HG03097 (cell line): ENCODE measurements around the gene MRPL20.
"Not testable (repeated sequence)": the region's sequence is repeated elsewhere in the genome, so short reads cannot be mapped to it uniquely, and the experiment has no call there.

Source experiments
- ATAC-seq: cut with Tn5 transposase; IDR thresholded peaks from one replicate; pipeline ENCODE4 v1.9.1; 2021; ENCODE audit not compliant: unreplicated experiment, low FRiP score

MRPL20 gene

DNA sequence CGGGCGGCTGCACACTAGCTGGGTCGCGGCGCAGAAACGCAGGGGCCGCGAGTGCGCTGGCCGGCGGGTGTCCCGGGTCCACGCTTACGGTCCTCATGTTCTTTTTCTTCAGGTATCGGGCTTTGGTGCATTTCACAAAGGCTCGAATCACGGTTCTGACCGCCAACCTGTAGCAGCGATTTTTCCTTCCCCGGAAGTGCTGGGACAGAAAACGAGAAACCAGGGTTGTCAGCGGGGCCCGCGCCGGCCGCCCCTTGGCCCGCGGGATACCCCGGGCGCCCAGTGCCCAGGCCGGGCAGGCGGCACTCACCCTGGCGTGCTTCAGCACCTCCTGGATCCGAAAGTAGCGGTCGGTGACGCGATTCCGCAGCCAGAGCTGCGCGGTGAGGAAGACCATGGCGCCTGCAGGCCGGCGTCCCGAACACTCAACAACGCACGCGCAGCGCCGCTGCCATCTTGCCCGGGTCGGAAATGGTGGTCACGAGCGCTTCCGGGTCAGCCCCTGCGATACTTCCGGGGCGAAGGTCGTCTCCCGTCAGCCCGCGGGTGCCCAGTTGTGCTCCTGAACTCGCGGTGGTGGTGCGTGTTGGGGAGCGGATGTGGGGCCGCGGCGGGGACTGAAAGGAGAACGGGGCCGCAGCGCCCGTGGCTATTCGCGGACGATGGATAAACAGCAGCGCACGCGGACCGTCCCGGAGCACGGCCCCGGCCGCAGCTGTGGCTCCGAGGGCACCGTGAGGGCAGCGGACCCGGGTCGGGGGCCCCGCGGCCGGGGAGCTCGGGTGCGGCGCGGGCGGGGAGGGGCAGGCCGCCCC is at the start of gene MRPL20:
Gene MRPL20, minus strand, starts transcription at position 473 of the 815 bp plus-strand sequence. Its CDS starts 76 bp downstream, at position 397.
- peak; percentile 82 for ATAC-seq

DNA sequence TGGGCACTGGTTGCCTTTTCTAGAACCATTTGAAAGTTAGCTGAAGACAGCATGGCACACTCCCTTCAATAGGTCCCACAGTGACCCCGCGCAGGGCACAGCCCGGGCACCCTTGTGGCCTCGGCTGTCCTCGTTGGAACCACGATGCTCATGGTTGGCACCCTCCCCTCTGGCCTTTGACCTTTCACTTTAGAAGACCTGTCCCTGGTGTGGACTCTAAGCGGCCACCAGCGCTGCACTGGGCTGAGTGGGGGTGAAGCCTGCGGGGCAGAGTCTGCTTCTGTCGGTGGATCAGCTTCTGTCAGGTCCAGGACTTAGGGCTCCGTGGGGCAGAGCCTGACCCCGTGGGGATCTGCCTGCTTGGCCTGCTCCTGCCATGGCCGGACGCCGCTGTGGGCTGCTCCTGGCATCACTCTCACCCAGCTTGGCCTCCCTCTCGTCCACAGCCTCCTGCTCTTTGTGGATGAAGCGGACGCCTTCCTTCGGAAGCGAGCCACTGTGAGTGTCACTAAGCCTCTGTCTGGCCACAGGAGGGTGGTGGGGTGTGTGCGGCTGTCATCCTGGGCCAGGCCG is 49.7 kb upstream of the MRPL20 start:
- ATAC-seq = not testable (repeated sequence)

DNA sequence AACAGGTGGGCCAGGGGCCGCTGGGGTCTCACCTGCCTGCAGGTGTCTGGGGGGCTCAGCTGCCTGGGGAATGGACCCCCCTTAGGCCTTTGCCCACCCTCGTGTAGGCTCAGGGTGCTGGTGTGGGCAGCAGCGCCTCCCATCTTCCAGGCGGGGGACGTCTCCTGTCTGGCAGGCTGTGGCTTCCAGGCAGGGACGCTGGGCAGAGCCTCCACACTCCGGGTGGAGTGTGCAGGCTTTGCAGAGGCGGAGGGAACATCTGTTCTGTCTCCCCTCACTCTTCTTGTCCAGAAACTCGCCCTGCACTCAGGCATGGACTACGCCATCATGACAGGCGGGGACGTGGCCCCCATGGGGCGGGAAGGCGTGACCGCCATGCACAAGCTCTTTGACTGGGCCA is 48.8 kb upstream of the MRPL20 start:
- not testable (repeated sequence) for ATAC-seq

DNA sequence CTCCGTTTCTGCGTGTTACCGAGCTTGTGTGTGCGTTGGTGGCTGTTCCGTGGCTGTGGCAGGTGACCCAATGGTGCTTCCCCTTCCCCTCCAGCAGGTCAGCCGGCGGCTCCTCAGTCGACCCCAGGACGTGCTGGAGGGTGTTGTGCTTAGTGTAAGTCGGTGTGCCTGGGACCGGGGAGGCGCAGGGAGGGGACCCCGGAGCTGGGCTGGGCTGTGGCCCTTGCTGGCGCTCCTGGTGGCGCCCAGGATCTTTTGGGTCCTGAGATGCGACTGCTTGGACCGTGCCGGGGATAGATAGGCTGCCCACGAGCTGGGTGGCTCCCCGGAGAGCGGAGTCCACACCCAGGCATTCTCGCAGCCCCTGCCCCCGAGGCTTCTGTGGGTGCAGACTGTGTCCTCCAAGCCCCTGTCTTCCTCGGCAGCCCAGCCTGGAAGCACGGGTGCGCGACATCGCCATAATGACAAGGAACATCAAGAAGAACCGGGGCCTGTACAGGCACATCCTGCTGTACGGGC is 48.3 kb upstream of the MRPL20 start:
- no peak for ATAC-seq

DNA sequence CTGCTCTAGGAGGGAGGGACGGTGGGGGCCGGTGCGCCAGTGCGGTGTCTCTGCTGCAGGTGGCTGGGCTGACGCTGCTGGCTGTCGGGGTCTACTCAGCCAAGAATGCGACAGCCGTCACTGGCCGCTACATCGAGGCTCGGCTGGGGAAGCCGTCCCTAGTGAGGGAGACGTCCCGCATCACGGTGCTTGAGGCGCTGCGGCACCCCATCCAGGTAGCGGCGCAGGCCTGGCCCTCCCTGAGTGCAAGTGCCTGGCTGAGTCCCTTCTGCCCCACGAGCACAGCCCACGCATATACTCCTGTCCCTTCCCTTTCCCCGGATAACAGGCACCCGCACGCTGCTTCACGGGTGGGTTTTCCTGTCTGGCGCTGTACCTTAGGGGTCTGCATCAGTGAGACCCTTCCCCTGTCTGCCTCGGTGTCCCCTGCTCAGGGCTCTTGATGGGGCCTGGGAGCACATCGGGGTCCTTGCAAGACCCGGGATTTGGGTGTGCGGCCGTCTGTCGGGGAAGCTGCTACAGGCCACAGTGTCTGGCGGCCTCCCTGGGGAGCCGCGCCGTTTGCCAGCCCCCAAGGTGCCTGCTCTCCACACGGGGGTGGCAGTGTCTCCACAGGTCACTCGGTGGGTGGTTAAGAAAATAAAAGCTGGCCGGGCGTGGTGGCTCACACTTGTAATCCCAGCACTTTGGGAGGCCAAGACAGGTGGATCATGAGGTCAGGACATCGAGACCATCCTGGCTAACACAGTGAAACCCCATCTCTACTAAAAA is 47.4 kb upstream of the MRPL20 start:
- not testable (repeated sequence) for ATAC-seq

DNA sequence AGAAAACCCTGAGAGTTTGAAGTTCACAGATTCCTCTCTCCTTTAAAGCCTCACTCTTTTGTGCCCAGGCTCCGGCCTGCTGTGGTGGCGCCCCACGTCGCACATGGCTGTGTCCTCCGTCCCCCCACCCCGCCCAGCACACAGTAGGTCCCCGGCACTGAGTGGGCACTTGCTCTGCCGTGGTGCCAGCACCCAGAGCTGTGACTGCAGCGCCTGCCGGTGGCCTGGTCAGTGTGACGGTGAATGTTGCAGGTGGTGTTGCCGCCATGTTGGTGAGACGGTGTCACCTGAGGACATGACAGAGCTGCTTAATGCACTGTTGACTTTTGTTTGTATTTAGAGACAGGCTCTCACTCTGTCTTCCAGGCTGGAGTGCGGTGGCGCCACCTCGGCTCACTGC is 45.8 kb upstream of the MRPL20 start:
- ATAC-seq = no peak

DNA sequence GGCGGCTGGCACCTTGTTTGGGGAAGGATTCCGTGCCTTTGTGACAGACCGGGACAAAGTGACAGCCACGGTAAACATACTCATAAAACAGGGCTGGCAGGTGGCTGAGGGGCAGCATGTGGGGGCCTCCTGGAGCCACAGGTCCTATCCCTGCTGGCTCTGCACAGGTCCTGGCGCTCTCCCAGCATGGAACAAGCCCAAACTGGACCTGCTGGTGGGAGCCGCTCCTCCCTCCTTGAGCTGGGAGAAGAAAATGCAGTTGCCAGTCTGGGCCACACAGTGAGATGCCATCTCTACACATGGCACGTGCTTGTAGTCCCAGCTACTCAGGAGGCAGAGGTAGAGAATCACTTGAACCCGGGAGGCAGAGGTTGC is 45.3 kb upstream of the MRPL20 start:
- not testable (repeated sequence) for ATAC-seq

DNA sequence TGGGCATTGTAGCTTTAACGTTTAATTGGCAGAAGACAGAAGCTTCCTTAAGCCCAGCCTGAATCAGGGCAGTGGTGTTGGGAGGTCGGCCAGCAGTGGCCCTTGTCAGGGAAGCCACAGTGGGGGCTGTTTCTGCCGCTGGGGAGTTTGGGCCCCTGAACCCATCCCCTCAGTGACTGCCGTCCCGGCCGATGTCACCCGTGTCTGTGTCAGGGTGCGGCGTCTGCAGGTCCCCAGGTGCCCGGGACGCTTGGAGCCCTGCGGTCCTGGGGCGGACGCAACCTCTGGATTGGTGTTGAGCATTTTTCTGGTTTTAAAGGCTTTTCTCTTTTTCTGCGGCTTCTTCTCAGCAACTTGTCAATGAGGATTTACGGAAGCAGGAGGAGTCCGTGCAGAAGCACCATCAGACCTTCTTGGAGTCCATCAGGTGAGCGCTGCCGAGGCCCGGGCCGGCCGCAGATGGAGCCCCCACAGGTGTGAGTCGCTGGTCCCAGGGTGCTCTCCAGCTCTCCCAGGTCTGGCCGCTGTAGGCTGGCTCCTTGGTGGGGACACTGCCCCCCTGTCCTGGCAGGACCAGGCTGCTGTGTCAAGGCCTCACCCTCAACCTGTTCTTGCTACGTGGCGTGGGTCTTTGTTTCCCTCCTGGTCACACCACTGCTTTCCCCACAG is 44.7 kb upstream of the MRPL20 start:
- no peak for ATAC-seq

DNA sequence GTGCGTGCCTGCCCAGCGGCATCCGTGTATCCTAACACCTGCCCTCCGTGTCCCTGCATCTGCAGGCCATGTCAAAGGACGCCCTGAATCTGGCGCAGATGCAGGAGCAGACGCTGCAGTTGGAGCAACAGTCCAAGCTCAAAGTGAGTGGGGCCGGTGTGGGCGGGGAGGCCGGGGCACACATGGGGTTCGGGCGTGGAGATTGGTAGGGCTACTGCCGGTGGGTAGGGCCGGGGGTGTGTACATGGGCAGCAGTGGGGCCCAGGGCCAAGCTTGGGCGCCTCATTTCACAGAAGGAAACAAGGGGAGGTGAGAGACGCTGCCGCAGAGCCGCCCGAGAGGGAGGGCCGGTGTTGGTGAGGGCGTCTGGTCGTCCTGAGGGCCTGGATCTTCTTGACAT is 43.5 kb upstream of the MRPL20 start:
- not testable (repeated sequence) for ATAC-seq

DNA sequence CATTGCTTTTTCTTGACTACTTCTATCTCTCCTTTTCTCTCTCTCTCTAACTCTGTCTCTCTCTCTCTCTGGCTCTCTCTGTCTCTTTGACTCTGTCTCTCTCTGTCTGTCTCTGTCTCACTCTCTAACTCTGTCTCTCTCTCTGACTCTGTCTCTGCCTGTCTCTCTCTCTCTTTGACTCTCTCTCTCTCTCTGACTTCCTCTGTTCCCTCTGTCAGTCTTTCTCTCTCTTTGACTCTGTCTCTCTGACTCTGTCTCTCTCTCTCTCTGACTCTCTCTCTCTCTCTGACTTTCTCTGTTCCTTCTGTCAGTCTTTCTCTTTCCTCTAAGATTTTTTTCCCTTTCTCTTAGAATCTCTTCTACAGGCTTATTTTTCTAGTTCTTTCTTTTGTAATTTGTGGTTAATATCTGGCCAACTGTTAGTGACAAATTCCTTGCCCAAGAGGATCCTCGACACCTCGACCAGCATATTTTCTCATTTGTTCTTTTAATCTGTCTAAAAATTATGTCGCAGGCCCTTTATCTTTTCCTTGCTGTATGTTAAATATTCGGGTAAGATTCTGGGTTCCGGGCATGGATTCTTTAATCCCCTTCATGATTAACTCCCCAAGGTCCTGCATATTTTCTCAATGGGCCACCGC is 42.1 kb upstream of the MRPL20 start, which contains the start of gene ATAD3C:
Gene ATAD3C, plus strand, starts transcription at position 591 of the 641 bp plus-strand sequence. CDS start 995 bp downstream, outside the sequence.
- ATAC-seq = no peak

DNA sequence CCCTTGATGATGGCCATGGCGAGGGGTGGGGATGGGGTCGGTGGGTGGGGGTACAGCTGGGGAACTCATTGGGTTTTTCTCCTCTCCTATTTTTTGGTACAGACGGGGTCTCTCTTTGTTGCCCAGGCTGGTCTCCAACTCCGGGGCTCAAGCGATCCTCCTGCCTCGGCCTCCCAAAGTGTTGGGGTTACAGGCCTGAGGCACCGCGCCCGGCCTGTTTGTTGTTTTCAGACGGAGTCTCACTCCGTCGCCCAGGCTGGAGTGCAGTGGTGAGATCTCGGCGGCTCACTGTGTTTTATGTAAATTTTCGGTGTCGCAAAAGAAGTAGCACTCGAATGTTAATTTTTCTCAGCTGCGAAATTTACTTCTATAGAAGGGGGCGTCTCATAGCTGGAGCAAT is 39.5 kb upstream of the MRPL20 start:
- not testable (repeated sequence) for ATAC-seq

DNA sequence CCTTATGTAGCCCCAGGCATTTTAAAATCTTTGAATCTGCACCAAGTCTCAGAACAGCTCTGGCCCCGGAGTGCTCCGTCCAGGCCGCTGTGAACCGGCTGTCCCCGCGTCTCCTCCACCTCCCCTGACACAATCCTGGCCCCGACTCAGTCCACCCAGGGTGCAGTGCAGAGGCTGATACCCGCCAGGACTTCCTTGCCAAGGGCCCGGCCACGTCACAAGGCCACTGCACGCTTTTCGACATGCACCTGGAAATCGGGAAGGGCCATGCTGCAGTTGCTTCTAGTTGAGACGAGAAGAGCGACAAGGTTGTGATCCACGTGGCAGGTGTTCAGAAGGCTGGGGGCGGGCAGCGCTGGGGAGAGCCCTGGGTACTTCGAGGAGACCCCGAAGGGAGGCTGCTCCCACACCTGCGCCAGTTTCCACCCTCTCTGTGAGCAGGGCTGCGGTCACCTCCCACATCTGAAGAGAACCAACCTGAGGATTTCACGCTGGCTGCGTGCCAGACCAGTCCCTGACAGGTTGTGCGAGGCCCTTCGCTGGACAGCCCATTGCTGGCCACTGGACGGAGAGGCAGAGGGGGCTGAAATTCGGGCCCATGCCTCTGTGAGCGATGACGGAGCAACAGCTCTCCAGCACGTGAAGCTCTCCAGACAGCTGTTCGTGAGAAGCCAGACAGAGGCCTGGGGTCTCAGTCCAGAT is 35.1 kb upstream of the MRPL20 start:
- no peak for ATAC-seq

DNA sequence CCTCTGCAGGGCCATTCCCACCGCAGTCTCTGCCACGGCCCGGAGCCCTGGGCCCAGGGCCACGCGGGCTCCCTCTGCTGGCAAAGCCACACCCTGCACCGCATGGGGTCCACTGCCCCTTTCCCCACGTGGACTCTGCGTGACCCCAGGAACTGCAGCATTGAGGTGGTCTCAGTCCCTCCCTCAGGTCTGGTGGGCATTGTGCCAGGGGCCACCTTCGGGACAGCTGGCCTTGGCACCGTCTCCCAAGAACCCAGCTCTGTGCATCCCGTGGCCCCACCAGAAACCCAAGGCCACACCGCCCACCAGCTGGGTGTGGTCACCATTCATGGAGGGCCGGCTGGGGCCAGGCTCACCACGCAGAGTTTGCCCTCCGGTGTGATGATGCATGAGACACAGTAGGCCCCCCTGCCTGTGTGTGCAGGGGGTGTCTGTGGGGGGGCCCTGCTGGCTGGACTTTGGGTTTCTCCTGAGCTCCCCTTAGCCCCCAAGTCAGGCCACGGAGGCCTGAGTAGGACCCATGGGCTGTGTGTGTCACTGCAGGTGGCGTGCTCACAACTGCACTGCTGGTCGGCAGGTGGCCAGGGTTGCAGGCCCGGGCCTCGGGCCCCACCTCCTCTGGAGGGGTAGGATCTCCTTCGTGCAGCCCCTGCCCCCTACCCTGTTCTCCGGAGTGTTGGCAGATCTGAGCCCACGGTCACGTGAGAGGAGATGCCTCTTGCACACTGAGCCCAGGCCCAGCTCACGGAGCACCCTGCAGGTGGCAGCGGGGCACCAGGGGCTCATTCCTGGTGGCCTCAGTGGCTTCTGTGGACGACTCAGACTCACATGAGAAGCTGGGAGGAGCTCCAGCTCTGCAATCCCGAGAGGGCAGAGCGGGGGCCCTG is 34.2 kb upstream of the MRPL20 start:
- ATAC-seq = no peak

DNA sequence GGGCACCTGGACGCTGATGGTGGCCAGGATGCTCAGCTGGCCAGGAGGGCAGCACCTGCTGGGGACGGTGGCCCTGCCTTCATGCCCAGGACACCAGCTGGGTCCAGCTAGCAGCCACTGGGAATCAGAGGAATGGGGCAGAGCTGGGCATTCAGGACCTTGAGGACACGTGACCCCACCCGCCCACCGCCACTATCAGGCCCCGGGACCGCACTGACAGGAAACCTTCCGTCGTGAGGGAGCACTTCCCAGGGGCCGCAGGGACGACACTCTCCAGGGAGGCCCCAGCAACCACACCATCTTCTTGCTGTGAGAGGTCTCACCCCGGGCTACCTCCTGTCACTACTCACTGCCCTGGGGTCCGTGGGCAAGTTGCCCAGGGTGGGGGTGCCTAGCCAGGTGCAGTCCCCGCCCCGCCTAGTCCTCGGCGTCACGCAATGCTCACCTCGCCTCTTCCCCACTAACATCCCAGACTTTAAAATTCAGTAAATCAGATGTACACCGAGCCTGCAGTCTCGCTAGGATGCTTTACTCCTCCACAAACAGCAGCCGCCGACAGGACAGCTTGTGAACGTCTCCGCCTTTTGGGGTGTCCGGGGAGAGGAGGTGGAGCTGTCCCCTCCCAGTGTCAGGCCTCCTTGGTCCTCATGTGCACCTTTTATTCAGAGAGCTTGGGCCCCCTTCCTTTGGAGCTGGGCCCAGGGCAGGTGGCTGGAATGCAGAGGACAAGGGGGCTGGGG is 33.3 kb upstream of the MRPL20 start:
- ATAC-seq = no peak

DNA sequence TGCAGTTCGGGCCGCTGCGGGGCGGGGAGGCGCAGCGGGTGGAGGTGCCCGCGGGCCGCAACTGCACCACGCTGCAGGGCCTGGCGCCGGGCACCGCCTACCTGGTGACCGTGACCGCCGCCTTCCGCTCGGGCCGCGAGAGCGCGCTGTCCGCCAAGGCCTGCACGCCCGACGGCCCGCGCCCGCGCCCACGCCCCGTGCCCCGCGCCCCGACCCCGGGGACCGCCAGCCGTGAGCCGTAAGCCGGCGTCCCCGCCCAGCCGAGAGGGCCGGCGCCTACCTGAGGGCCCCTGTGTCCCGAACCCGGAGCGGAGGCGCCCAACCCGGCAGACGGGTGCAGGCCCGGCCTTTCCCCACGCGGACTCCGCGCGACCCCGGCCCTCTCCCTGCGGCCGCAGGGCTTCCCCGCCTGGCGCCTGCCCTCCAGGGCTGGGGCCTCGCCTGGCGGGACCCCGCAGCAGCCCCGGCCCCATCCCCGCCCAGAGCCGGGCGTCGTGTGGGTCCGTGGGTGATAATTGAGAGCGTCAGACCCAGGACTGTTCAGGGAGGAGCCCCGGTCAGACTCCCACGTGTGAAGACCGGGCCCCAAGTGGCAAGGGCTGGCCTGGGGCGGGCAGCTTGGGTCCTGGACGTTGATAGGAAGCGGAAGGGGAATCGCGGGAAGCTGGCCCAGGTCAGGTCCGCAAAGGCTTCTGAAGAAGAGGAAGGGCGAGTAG is 32.6 kb upstream of the MRPL20 start:
- no peak for ATAC-seq

DNA sequence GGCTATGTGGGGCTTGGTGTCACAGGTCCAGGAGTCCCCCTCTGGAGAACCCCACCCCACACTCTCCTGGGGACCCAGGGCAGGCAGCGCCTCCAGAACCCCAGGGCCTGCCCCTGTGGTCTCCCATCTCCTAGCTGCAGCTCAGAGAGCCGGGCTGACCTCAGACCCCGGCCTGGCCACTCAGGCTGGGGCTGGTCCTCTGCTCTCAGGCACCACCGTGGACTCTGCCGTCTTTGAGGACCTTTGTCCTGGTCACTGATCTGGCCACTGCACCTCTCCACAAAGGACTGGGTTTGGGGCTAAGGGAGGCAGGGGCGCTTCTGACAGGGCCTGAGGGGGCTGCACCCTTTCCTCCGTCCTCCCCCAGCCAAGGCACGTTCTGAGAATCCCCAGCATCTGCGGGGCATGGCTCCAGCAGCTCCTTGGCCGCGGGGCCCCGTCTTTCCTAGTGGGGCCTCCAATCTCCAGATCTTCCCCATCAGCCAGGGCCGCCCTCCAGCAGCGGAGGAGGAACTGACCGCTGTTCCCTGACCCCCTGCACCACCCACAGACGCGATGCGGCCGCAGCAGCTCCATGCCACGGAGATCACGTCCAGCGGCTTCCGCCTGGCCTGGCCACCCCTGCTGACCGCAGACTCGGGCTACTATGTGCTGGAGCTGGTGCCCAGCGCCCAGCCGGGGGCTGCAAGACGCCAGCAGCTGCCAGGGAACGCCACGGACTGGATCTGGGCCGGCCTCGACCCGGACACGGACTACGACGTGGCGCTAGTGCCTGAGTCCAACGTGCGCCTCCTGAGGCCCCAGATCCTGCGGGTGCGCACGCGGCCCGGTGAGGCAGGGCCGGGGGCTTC is 31.7 kb upstream of the MRPL20 start:
- ATAC-seq = no peak
